CD14-positive monocyte (primary cell): ENCODE data around the gene GEMIN8. TPM values are rescaled to one million over a fixed set of nuclear protein-coding genes. Genes with fewer than 3 reads are reported as not detected.

ENCODE experiments used
- DNase-seq, 3 donors: peaks; one replicate each; pipeline ENCODE4 v3.0.0-alpha.2; 2011 to 2022
- H2AFZ ChIP-seq: 2 replicates; pipeline ENCODE4 v1.6.0; 2012; ENCODE audit warnings: mild to moderate bottlenecking, low read depth, low read length, inconsistent platforms; ENCODE audit not compliant: insufficient read depth, poor library complexity, severe bottlenecking
- H3K27ac ChIP-seq, 2 donors: 1 replicate in 1 of 2; 2 replicates in 1 of 2; pipeline ENCODE4 v1.5.1; 2012 to 2013; ENCODE audit warnings: low read length in 2 of 2, control low read depth in 1 of 2, inconsistent platforms in 1 of 2, low read depth in 1 of 2, mild to moderate bottlenecking in 1 of 2
- H3K27me3 ChIP-seq, 2 donors: one replicate each; pipeline versions ENCODE4 v1.6.0 to v1.6.1; 2011 to 2013; ENCODE audit warnings: low read length in 2 of 2; ENCODE audit not compliant: control insufficient read depth in 2 of 2, insufficient read depth in 2 of 2
- H3K36me3 ChIP-seq, 2 donors: replicated peaks in 1 of 2; 1 replicate in 1 of 2; 2 replicates in 1 of 2; pipeline versions ENCODE4 v1.5.1 to v1.6.1; 2012 to 2013; ENCODE audit warnings: low read length in 2 of 2, control low read depth in 1 of 2, inconsistent platforms in 1 of 2, mild to moderate bottlenecking in 1 of 2; ENCODE audit not compliant: insufficient read depth in 2 of 2, control insufficient read depth in 1 of 2
- H3K4me1 ChIP-seq, 2 donors: 1 replicate in 1 of 2; 2 replicates in 1 of 2; pipeline versions ENCODE4 v1.5.1 to v1.6.1; 2012 to 2013; ENCODE audit warnings: low read length in 2 of 2, control low read depth in 1 of 2, inconsistent platforms in 1 of 2, mild to moderate bottlenecking in 1 of 2, moderate library complexity in 1 of 2; ENCODE audit not compliant: insufficient read depth in 2 of 2, control insufficient read depth in 1 of 2
- H3K4me2 ChIP-seq: replicated peaks from 2 replicates; pipeline ENCODE3; 2012; ENCODE audit warnings: low read length, moderate library complexity, mild to moderate bottlenecking; ENCODE audit not compliant: poor library complexity, severe bottlenecking; ENCODE audit errors: extremely low read depth
- H3K4me3 ChIP-seq, 3 experiments: fragments of 200-600 bp in 1 of 3; sonication (generic) in 1 of 3; replicated peaks in 1 of 3; 1 replicate in 2 of 3; 2 replicates in 1 of 3; pipeline ENCODE4 v1.5.1; 2011 to 2013; ENCODE audit warnings: low read length in 3 of 3, mild to moderate bottlenecking in 3 of 3, control low read depth in 2 of 3, low read depth in 2 of 3, inconsistent platforms in 1 of 3, moderate library complexity in 1 of 3
- H3K79me2 ChIP-seq: 2 replicates; pipeline ENCODE4 v1.6.0; 2012; ENCODE audit warnings: mild to moderate bottlenecking, control low read depth, inconsistent platforms, low read length, moderate library complexity; ENCODE audit not compliant: insufficient read depth
- H3K9ac ChIP-seq: 2 replicates; pipeline ENCODE4 v1.6.0; 2017; ENCODE audit warnings: low read length, mild to moderate bottlenecking; ENCODE audit not compliant: insufficient read depth, poor library complexity, severe bottlenecking
- H3K9me3 ChIP-seq, 2 donors: replicated peaks in 1 of 2; 1 replicate in 1 of 2; 2 replicates in 1 of 2; pipeline versions ENCODE4 v1.5.1 to v1.6.1; 2012 to 2013; ENCODE audit warnings: low read length in 2 of 2, control low read depth in 1 of 2; ENCODE audit not compliant: control insufficient read depth in 1 of 2, insufficient read depth in 1 of 2
- H4K20me1 ChIP-seq: 2 replicates; pipeline ENCODE4 v1.6.0; 2012; ENCODE audit warnings: mild to moderate bottlenecking, low read length, control low read depth, moderate library complexity; ENCODE audit not compliant: insufficient read depth
- H3K27ac Mint-ChIP-seq, 7 donors: one replicate each; pipeline ENCODE4 v1.8.0; 2020; ENCODE audit warnings: mild to moderate bottlenecking in 7 of 7, mixed read lengths in 7 of 7, moderate library complexity in 6 of 7, inconsistent platforms in 2 of 7
- H3K27me3 Mint-ChIP-seq, 3 donors: one replicate each; pipeline ENCODE4 v1.8.0; 2021 to 2022; ENCODE audit warnings: low read depth in 3 of 3, mild to moderate bottlenecking in 3 of 3, mixed read lengths in 3 of 3, moderate library complexity in 3 of 3, inconsistent platforms in 1 of 3
- H3K36me3 Mint-ChIP-seq, 2 donors: one replicate each; pipeline ENCODE4 v1.8.0; 2020; ENCODE audit warnings: mixed read lengths in 2 of 2, inconsistent platforms in 1 of 2, mild to moderate bottlenecking in 1 of 2
- H3K4me1 Mint-ChIP-seq: one replicate; pipeline ENCODE4 v1.8.0; 2020; ENCODE audit warnings: mild to moderate bottlenecking, mixed read lengths
- H3K4me3 Mint-ChIP-seq, 2 donors: one replicate each; pipeline ENCODE4 v1.8.0; 2020; ENCODE audit warnings: mild to moderate bottlenecking in 2 of 2, mixed read lengths in 2 of 2, moderate library complexity in 1 of 2
- H3K9me3 Mint-ChIP-seq, 7 donors: one replicate each; pipeline ENCODE4 v1.8.0; 2020 to 2022; ENCODE audit warnings: mixed read lengths in 7 of 7, mild to moderate bottlenecking in 6 of 7, moderate library complexity in 6 of 7, inconsistent platforms in 2 of 7
- CTCF ChIP-seq: fragments of 200-600 bp; IDR thresholded peaks from one replicate; pipeline ENCODE4 v1.8.0; 2022; ENCODE audit warnings: antibody characterized with exemption, mild to moderate bottlenecking
- WGBS: methylation state at CpG from one replicate; pipeline ENCODE4 v1.1.5; 2013; ENCODE audit warnings: missing lambda C conversion rate; ENCODE audit not compliant: insufficient coverage; 5-methylcytosine and 5-hydroxymethylcytosine counted together
- intact Hi-C, 2 donors: fragments of 100-400 bp; cut with micrococcal nuclease; formaldehyde crosslinking; loops; one replicate each; pipeline versions ENCODE4 v1.15.0 to v1.15.1; 2023
- polyA minus RNA-seq: library from RNA; depleted of rRNA, polyadenylated mRNA; stranded (reverse); fragments of >200 nt; gene quantifications from 2 replicates; pipeline ENCODE4 v1.2.3, GENCODE V29; 2012
- polyA plus RNA-seq, 3 donors: library from polyadenylated mRNA; depleted of rRNA in 1 of 3; unstranded in 2 of 3; stranded (reverse) in 1 of 3; fragments of 300-500 nt in 2 of 3; fragments of >200 nt in 1 of 3; fragmentation: Illumina TruSeq in 2 of 3; gene quantifications; 1 replicate in 2 of 3; 2 replicates in 1 of 3; pipeline ENCODE4 v1.2.3, GENCODE V29; 2012 to 2021
- total RNA-seq, 12 experiments: library from RNA in 1 of 12; stranded (reverse) in 1 of 12; fragments of 120-200 nt in 1 of 12; gene quantifications; one replicate each; pipeline ENCODE4 v1.2.4 and lab custom pipeline; 2013 to 2026; ENCODE audit warnings: mixed read lengths in 6 of 12, inconsistent platforms in 1 of 12

Gene GEMIN8
- total RNA-seq (2013), result 8.7 TPM
- polyA plus RNA-seq (10 to 100 TPM; 10.9 to 15.0 (median 12.6) TPM), polyA minus RNA-seq (3.9 and 4.4 TPM in 2 replicates), total RNA-seq (lab: John Stamatoyannopoulos, UW) (0.98 to 5.9 (median 4.4) reads per million in 11 experiments)

DNA sequence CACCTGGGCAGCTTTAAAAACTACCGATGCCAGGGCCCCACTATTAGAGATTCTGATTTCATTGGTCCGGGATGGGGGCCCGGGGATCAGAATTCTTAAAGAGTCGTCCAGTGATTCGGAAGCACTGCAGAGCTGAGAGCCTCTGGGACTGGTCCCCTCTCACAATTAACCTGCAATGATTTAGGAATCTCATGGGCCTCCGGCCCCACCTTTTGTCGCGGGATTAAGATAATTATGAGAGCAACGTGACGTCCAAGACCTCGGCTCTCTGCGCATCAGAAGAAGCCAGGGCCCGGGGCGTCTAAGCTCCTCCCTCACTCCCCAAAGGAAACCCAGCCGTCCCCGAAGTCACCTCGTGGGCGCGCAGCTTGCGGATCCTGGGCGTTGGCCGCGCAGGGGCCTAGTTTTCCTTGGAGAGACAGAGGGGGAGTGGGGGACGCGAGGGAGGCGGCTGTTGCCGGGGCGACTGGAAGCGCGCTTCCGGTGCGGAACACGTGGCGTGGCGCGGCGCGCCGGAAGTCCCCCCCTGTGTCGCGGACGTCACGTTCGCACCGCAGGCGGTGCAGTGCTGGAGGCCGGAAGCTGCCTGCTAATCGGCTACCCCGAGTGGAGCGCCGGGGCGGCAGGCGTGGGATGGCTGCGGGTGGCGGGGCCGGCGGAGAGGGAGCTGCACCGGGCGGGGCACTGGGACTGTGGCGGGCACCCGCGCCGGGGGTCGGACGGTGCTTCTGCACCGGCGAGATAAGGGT is at the start of gene GEMIN8:
Gene GEMIN8 (minus strand): TSS at position 468 of the 749 bp plus-strand sequence. CDS start 8,414 bp downstream, outside the sequence.
- Mint-ChIP-seq H3K27me3 (peaks cover 0 to 33% (median 1%) of the 10 kb centered on the region in 3 donors), H3K36me3 (peaks cover 0 to 1% of the 10 kb centered on the region in 2 donors), H3K27ac (peak within 1 kb of the TSS; percentile 93 to 99 (median 95)), H3K9me3 (peaks cover 0 to 6% (median 4%) of the 10 kb centered on the region in 7 donors), H3K4me1 (peaks cover 17% of the 10 kb centered on the region), H3K4me3 (peak within 1 kb of the TSS; percentile 86 to 97)
- no peak for TF ChIP-seq CTCF
- Histone ChIP-seq H3K4me3 (peak within 1 kb of the TSS; percentile 49 to 80 (median 79)), H3K36me3 (no peaks in the 10 kb centered on the region), H3K9me3 (peaks cover 0 to 5% of the 10 kb centered on the region in 2 donors), H3K9ac (peak within 1 kb of the TSS; percentile 72), H3K4me1 (peaks cover 12 to 15% of the 10 kb centered on the region in 2 donors), H3K27me3 (peaks cover 0 to 22% of the 10 kb centered on the region in 2 donors), H4K20me1 (no peaks in the 10 kb centered on the region), H3K4me2 (peak within 1 kb of the TSS; percentile 71), H3K27ac (peak within 1 kb of the TSS; percentile 58 to 84), H3K79me2 (peaks cover 4% of the 10 kb centered on the region), H2AFZ (peak within 1 kb of the TSS; percentile 81)
- DNase-seq, result peak; percentile 75 to 84 (median 80)
- intact Hi-C loops, result loop anchor here (5.0 to 10.0 kb wide), 5 partner anchors 265 to 522 kb away; no protein-coding TSS in a partner anchor
- under 1% methylated on average over 17 of the region's 67 CpGs for WGBS

GRCh38 chrX:14076639-14077038 is 46.9 kb upstream of the GEMIN8 start:
- Histone ChIP-seq H3K4me3 (no peak overlapping the region), H3K9me3 (no peaks in the 10 kb centered on the region), H4K20me1 (no peaks in the 10 kb centered on the region), H3K36me3 (no peaks in the 10 kb centered on the region), H3K9ac (no peak overlapping the region), H3K27me3 (peaks cover 0 to 8% of the 10 kb centered on the region in 2 donors), H2AFZ (no peak overlapping the region), H3K27ac (no peak overlapping the region), H3K4me1 (no peaks in the 10 kb centered on the region), H3K4me2 (no peak overlapping the region), H3K79me2 (no peaks in the 10 kb centered on the region)
- no peak for TF ChIP-seq CTCF
- DNase-seq, result no peak
- intact Hi-C loops, result no loop called here
- Mint-ChIP-seq H3K27ac (no peak overlapping the region), H3K9me3 (no peaks in the 10 kb centered on the region), H3K4me3 (no peak overlapping the region), H3K4me1 (no peaks in the 10 kb centered on the region), H3K27me3 (no peaks in the 10 kb centered on the region), H3K36me3 (no peaks in the 10 kb centered on the region)
